Spleen (tissue), 7 donors: ENCODE measurements around the gene RNASEH2C.

Experiments
- CTCF ChIP-seq, 11 experiments: fragments of 200-600 bp in 7 of 11; fragments of 450-650 bp in 4 of 11; sonication (generic) in 4 of 11; IDR thresholded peaks in 8 of 11; conservative IDR thresholded peaks in 3 of 11; 1 replicate in 7 of 11; 2 replicates in 4 of 11; pipeline versions ENCODE4 v1.4.0 to v1.8.0; 2016 to 2021; ENCODE audit warnings: antibody characterized with exemption in 11 of 11, inconsistent platforms in 4 of 11, mild to moderate bottlenecking in 1 of 11
- POLR2A ChIP-seq, 3 donors: fragments of 450-650 bp; IDR thresholded peaks; one replicate each; pipeline ENCODE4 v1.5.1; 2017; ENCODE audit warnings: antibody characterized with exemption in 3 of 3, mild to moderate bottlenecking in 1 of 3
- POLR2AphosphoS5 ChIP-seq, 3 donors: sonication (generic); formaldehyde crosslinking; IDR thresholded peaks; one replicate each; pipeline ENCODE4 v1.5.1; 2017; ENCODE audit warnings: antibody characterized with exemption in 3 of 3
- donor health status: DM: no; HTN: no; CAD: no; lungs with moderate emphysema.
- donor health status: DM: no; HTN: no; CAD: no.
- donor health status: DM: no; HTN: no; CAD: no.

DNA sequence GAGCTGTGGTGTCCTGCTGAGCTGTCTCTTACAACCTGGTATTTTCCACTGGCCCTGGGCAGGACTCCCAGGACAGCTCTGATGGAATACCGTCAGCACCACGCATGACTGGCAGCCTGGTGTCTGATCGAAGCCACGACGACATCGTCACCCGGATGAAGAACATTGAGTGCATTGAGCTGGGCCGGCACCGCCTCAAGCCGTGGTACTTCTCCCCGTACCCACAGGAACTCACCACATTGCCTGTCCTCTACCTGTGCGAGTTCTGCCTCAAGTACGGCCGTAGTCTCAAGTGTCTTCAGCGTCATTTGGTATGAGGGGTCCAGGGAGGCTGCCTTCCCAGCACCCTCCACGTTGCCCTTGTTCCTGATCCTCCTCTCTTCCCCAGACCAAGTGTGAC is 6.2 kb downstream of the RNASEH2C start:
- TF ChIP-seq POLR2AphosphoS5 (IDR thresholded peaks at IDR 0.05) (peak; percentile 32 to 67 (median 58)), CTCF (IDR thresholded peaks at IDR 0.05 in 8 of 11, conservative IDR thresholded peaks at IDR 0.05 in 3 of 11) (no peak), POLR2A (IDR thresholded peaks at IDR 0.05) (no peak)
